K562 (cell line): ENCODE data around the gene RAP1GAP2. TPM values are rescaled to one million over a fixed set of nuclear protein-coding genes. Genes with fewer than 3 reads are reported as not detected.

ENCODE experiments used
- ATAC-seq: fragments of 200-7000 bp; cut with Tn5 transposase; 3 replicates; pipeline ENCODE4 v1.9.1; 2020; ENCODE audit warnings: moderate library complexity
- BruUV-seq: library from RNA; stranded (reverse); fragments of 400-500 nt; replicated peaks from 2 replicates; lab custom pipeline; 2021; lab: Mats Ljungman, UMichigan
- CTCF ChIA-PET: fragments of 300-600 bp; formaldehyde crosslinking; extraction: SDS; loops from one replicate; lab custom pipeline; 2021; ENCODE audit warnings: low intra/inter-chr PET ratio; lab: Yijun Ruan, JAX
- POLR2A ChIA-PET: fragments of 300-600, 350-650 bp; sonication (Branson Sonifier 250); formaldehyde crosslinking; extraction: SDS; loops from one replicate; lab custom pipeline; 2021; ENCODE audit warnings: antibody characterized with exemption, inconsistent platforms; lab: Yijun Ruan, JAX
- DNase-seq, 4 experiments: peaks; one replicate each; pipeline versions ENCODE4 v3.0.0 to v3.0.0-alpha.2; 2011 to 2018; ENCODE audit warnings: low spot score in 3 of 4, mixed read lengths in 3 of 4; ENCODE audit errors: extremely low read depth in 1 of 4
- FAIRE-seq: peaks from 2 replicates; lab custom pipeline; 2011; peaks lifted over from hg19 to GRCh38; lab: Jason Lieb, UNC
- H2AFZ ChIP-seq: 2 replicates; pipeline ENCODE4 v1.6.0; 2011; ENCODE audit warnings: low read depth, low read length, control low read depth, inconsistent platforms
- H3K27ac ChIP-seq: fragments of 200-600 bp; 3 replicates; pipeline ENCODE4 v1.8.0; 2011; ENCODE audit warnings: low read depth, mild to moderate bottlenecking, control low read depth, inconsistent platforms, low read length, moderate library complexity, mixed read lengths; ENCODE audit errors: extremely low read depth
- H3K27me3 ChIP-seq, 2 experiments: fragments of 300-600 bp in 1 of 2; 2 replicates in 1 of 2; 3 replicates in 1 of 2; pipeline versions ENCODE4 v1.6.0 to v1.8.0; 2011; ENCODE audit warnings: inconsistent platforms in 2 of 2, low read length in 2 of 2, mild to moderate bottlenecking in 1 of 2, mixed read lengths in 1 of 2, moderate library complexity in 1 of 2; ENCODE audit not compliant: control insufficient read depth in 2 of 2, insufficient read depth in 2 of 2
- H3K36me3 ChIP-seq: fragments of 300-600 bp; 3 replicates; pipeline ENCODE4 v1.8.0; 2011; ENCODE audit warnings: mild to moderate bottlenecking, low read length, inconsistent platforms; ENCODE audit not compliant: control insufficient read depth, insufficient read depth
- H3K4me1 ChIP-seq, 2 experiments: fragments of 200-600 bp in 1 of 2; replicated peaks in 1 of 2; 2 replicates in 1 of 2; 3 replicates in 1 of 2; pipeline versions ENCODE4 v1.5.1 to v1.8.0; 2011; ENCODE audit warnings: inconsistent platforms in 2 of 2, low read length in 2 of 2, mild to moderate bottlenecking in 1 of 2, mixed read lengths in 1 of 2, moderate library complexity in 1 of 2; ENCODE audit not compliant: control insufficient read depth in 2 of 2, insufficient read depth in 2 of 2
- H3K4me2 ChIP-seq: 2 replicates; pipeline ENCODE4 v1.6.1; 2011; ENCODE audit warnings: low read length, control low read depth, inconsistent platforms, mixed read lengths; ENCODE audit not compliant: insufficient read depth
- H3K4me3 ChIP-seq: fragments of 200-600 bp; sonication (generic), shearing (Covaris generic); 2 replicates; pipeline ENCODE4 v1.5.1; 2016; ENCODE audit warnings: control low read depth, inconsistent platforms
- H3K79me2 ChIP-seq: fragments of 200-600 bp; 3 replicates; pipeline ENCODE4 v1.8.0; 2011; ENCODE audit warnings: low read length, inconsistent platforms; ENCODE audit not compliant: control insufficient read depth, insufficient read depth
- H3K9ac ChIP-seq, 2 experiments: 2 replicates each; pipeline versions ENCODE4 v1.6.0 to v1.6.1; 2011; ENCODE audit warnings: low read depth in 2 of 2, low read length in 2 of 2, control low read depth in 1 of 2, inconsistent platforms in 1 of 2, mild to moderate bottlenecking in 1 of 2, mixed read lengths in 1 of 2; ENCODE audit not compliant: insufficient read depth in 1 of 2
- H3K9me1 ChIP-seq: one replicate; pipeline ENCODE4 v1.6.0; 2011; ENCODE audit warnings: inconsistent platforms, mild to moderate bottlenecking, low read length, moderate library complexity; ENCODE audit not compliant: control insufficient read depth, insufficient read depth
- H3K9me3 ChIP-seq: replicated peaks from 2 replicates; pipeline ENCODE4 v1.5.1; 2011; ENCODE audit warnings: low read depth, low read length, inconsistent platforms; ENCODE audit not compliant: control insufficient read depth, insufficient read depth
- H4K20me1 ChIP-seq: replicated peaks from 2 replicates; pipeline ENCODE4 v1.6.1; 2011; ENCODE audit warnings: low read length, inconsistent platforms, mixed read lengths; ENCODE audit not compliant: control insufficient read depth, insufficient read depth
- ATF2 ChIP-seq: sonication (generic); formaldehyde crosslinking; IDR thresholded peaks from 2 replicates; pipeline ENCODE4 v1.8.1; 2022; ENCODE audit warnings: missing genetic modification reagents
- CC2D1A ChIP-seq: fragments of 450-650 bp; IDR thresholded peaks from 2 replicates; pipeline ENCODE4 v1.6.1; 2017; ENCODE audit warnings: mild to moderate bottlenecking
- ELF4 ChIP-seq: fragments of 450-650 bp; formaldehyde crosslinking; IDR thresholded peaks from 2 replicates; pipeline ENCODE4 v1.4.0; 2022; ENCODE audit warnings: missing genetic modification characterization
- ETV1 ChIP-seq: fragments of 450-650 bp; conservative IDR thresholded peaks from 2 replicates; pipeline ENCODE4 v1.6.1; 2016; ENCODE audit warnings: missing genetic modification characterization, control low read depth, low read depth, missing compliant biosample characterization
- FOXO4 ChIP-seq: fragments of 450-650 bp; formaldehyde crosslinking; IDR thresholded peaks from 2 replicates; pipeline ENCODE4 v1.4.0; 2020; ENCODE audit warnings: mild to moderate bottlenecking, moderate library complexity
- GTF2F1 ChIP-seq: IDR thresholded peaks from 2 replicates; pipeline ENCODE4 v1.6.1; 2011; ENCODE audit warnings: low read depth, low read length, improper control_type of control experiment
- KAT7 ChIP-seq: sonication (generic); formaldehyde crosslinking; IDR thresholded peaks from 2 replicates; pipeline ENCODE4 v1.8.0; 2022; ENCODE audit warnings: missing genetic modification reagents, mild to moderate bottlenecking, borderline replicate concordance
- KDM4B ChIP-seq, 2 experiments: fragments of 450-650 bp in 1 of 2; sonication (generic) in 1 of 2; IDR thresholded peaks; 2 replicates each; pipeline ENCODE4 v1.6.1; 2016 to 2017; ENCODE audit warnings: borderline replicate concordance in 2 of 2, antibody characterized with exemption in 1 of 2, low read depth in 1 of 2, mild to moderate bottlenecking in 1 of 2
- MAFK ChIP-seq: IDR thresholded peaks from 2 replicates; pipeline ENCODE4 v1.6.1; 2011; ENCODE audit warnings: low read length, improper control_type of control experiment
- OTX1 ChIP-seq: fragments of 450-650 bp; formaldehyde crosslinking; IDR thresholded peaks from 2 replicates; pipeline ENCODE4 v1.4.0; 2022; ENCODE audit warnings: mild to moderate bottlenecking
- PTBP1 ChIP-seq: fragments of 200-400 bp; formaldehyde crosslinking; IDR thresholded peaks from 2 replicates; pipeline ENCODE4 v1.6.1; 2017; ENCODE audit warnings: low read depth, low read length
- TAF1 ChIP-seq: IDR thresholded peaks from 2 replicates; pipeline ENCODE4 v1.6.1; 2011; ENCODE audit warnings: mild to moderate bottlenecking, low read length, moderate library complexity; ENCODE audit not compliant: insufficient read depth, control insufficient read depth, severe bottlenecking; ENCODE audit errors: extremely low read depth
- ZNF436 ChIP-seq: fragments of 250-450, 450-650 bp; sonication (Bioruptor Pico); formaldehyde crosslinking; IDR thresholded peaks from 2 replicates; pipeline ENCODE4 v1.7.0; 2020; ENCODE audit warnings: mild to moderate bottlenecking
- ZSCAN29 ChIP-seq: fragments of 450-650 bp; IDR thresholded peaks from 2 replicates; pipeline ENCODE4 v1.6.1; 2017
- WGBS: fragments of 100-300 bp; shearing (Covaris generic); methylation state at CpG from one replicate; pipeline ENCODE4 v1.1.6; 2016; ENCODE audit warnings: low coverage, mixed read lengths; ENCODE audit not compliant: insufficient coverage; ENCODE audit errors: missing lambda C conversion rate; 5-methylcytosine and 5-hydroxymethylcytosine counted together
- in situ Hi-C: fragments of 300-500 bp; cut with MboI; formaldehyde crosslinking; loops from 4 replicates; pipeline ENCODE4 v1.15.0; 2018; ENCODE audit warnings: inconsistent platforms, mixed read lengths
- intact Hi-C: fragments of 100-400 bp; cut with micrococcal nuclease; formaldehyde crosslinking; loops from 2 replicates; pipeline ENCODE4 v1.14.2; 2022
- polyA plus RNA-seq, 8 experiments: library from polyadenylated mRNA; depleted of rRNA in 4 of 8; stranded (reverse) in 5 of 8; unstranded in 3 of 8; fragments of >200 nt; fragmentation: Nextera tagmentation in 2 of 8; fragmentation: Illumina TruSeq in 1 of 8; extraction: Ambion mirVana in 2 of 8; extraction: Trizol in 1 of 8; gene quantifications; 2 replicates each; pipeline versions ENCODE4 v1.2.1 to v1.2.3, GENCODE V29; 2011 to 2014; ENCODE audit warnings: inconsistent platforms in 1 of 8, missing spikeins in 1 of 8
- total RNA-seq, 7 experiments: library from RNA; depleted of rRNA in 6 of 7; stranded (reverse); fragments of >200 nt in 6 of 7; fragmentation: Illumina TruSeq in 2 of 7; extraction: Trizol in 2 of 7; gene quantifications; 2 replicates each; pipeline versions ENCODE4 v1.2.1 to v1.2.3, GENCODE V29; 2011 to 2021; ENCODE audit warnings: low replicate concordance in 1 of 7

The RAP1GAP2 gene
- total and polyA plus RNA-seq, 9 of the 15 experiments (the other 6 are each of a cell fraction or from before 2014, with no cell fraction given), result 0.01 to 1.3 (median 0.42) TPM; not detected in 1

- peaks cover 0 to 3% of the 10 kb centered on the region in 2 experiments; a peak in 1 of 5 replicates for H3K4me1 ChIP-seq
- BruUV-seq, result no TSS peak
- ChIA-PET CTCF (no interaction called here), POLR2A (no interaction called here)
- in situ Hi-C loops (no loop called here), intact Hi-C loops (no loop called here)
- no peak overlapping the region for H3K9ac ChIP-seq
- FAIRE-seq, result no peak
- H3K9me3 ChIP-seq, result no peaks in the 10 kb centered on the region
- H4K20me1 ChIP-seq, result no peaks in the 10 kb centered on the region
- no peaks in the 10 kb centered on the region for H3K9me1 ChIP-seq
- no peak for ATAC-seq
- H3K36me3 ChIP-seq, result no peaks in the 10 kb centered on the region
- no peak overlapping the region for H3K4me3 ChIP-seq
- WGBS, result 7% methylated on average over 2 of the region's 2 CpGs
- no peaks in the 10 kb centered on the region for H3K79me2 ChIP-seq
- H3K27me3 ChIP-seq, result peaks cover 3 to 33% of the 10 kb centered on the region in 2 experiments; a peak in 3 of 5 replicates
- H3K27ac ChIP-seq, result no peak overlapping the region
- no peak overlapping the region for H3K4me2 ChIP-seq
- H2AFZ ChIP-seq, result no peak overlapping the region
- TF ChIP-seq CC2D1A (no peak), MAFK (no peak), KAT7 (CRISPR knock-in tag) (no peak), TAF1 (no peak), PTBP1 (no peak), FOXO4 (CRISPR knock-in tag) (no peak), ELF4 (CRISPR knock-in tag) (no peak), ZNF436 (CRISPR knock-in tag) (no peak), OTX1 (no peak), ETV1 (tag) (no peak), GTF2F1 (no peak), ATF2 (CRISPR knock-in tag) (no peak), ZSCAN29 (no peak), KDM4B (IDR thresholded peaks at IDR 0.05; ENCODE audit: borderline replicate concordance in 2 of 2, low read depth in 1 of 2) (no peak)
- no peak for DNase-seq
Observed at GRCh38 chr17:2945299-2945698, 149.1 kb downstream of the RAP1GAP2 start.
